MM.1S (cell line): ENCODE data around the gene CWC27.

Experiments
- DNase-seq: peaks from one replicate; pipeline ENCODE4 v3.0.0-alpha.2; 2015
- H2AFZ ChIP-seq: fragments of 300-600 bp; sonication (generic); 2 replicates; pipeline ENCODE4 v1.6.0; 2016; ENCODE audit warnings: antibody characterized with exemption, low read length
- H3F3A ChIP-seq: fragments of 300-600 bp; sonication (generic); 2 replicates; pipeline ENCODE4 v1.6.1; 2016; ENCODE audit warnings: mild to moderate bottlenecking, antibody characterized with exemption, low read length, moderate library complexity, mixed read lengths; ENCODE audit not compliant: insufficient read depth
- H3K27ac ChIP-seq: fragments of 300-600 bp; sonication (generic); 2 replicates; pipeline ENCODE4 v1.5.1; 2016; ENCODE audit warnings: mild to moderate bottlenecking, low read length
- H3K27me3 ChIP-seq: fragments of 300-600 bp; sonication (generic); replicated peaks from 2 replicates; pipeline ENCODE4 v1.6.0; 2016; ENCODE audit warnings: low read length; ENCODE audit not compliant: insufficient read depth
- H3K36me3 ChIP-seq: fragments of 300-600 bp; sonication (generic); replicated peaks from 2 replicates; pipeline ENCODE4 v1.6.1; 2016; ENCODE audit warnings: mild to moderate bottlenecking, low read length, mixed read lengths; ENCODE audit not compliant: insufficient read depth
- H3K4me1 ChIP-seq: fragments of 300-600 bp; sonication (generic); 2 replicates; pipeline ENCODE4 v1.6.1; 2016; ENCODE audit warnings: low read length, mixed read lengths
- H3K4me2 ChIP-seq: fragments of 300-600 bp; sonication (generic); 2 replicates; pipeline ENCODE4 v1.6.0; 2016; ENCODE audit warnings: low read depth, low read length
- H3K4me3 ChIP-seq: fragments of 300-600 bp; sonication (generic); 2 replicates; pipeline ENCODE4 v1.5.1; 2016; ENCODE audit warnings: low read length, mixed read lengths
- H3K79me2 ChIP-seq: fragments of 300-600 bp; sonication (generic); 2 replicates; pipeline ENCODE4 v1.6.1; 2016; ENCODE audit warnings: mixed run types, low read length, mixed read lengths
- H3K9ac ChIP-seq: fragments of 300-600 bp; sonication (generic); 2 replicates; pipeline ENCODE4 v1.6.1; 2016; ENCODE audit warnings: low read length, mixed read lengths
- H3K9me2 ChIP-seq: fragments of 300-600 bp; sonication (generic); replicated peaks from 2 replicates; pipeline ENCODE4 v1.6.1; 2016; ENCODE audit warnings: mild to moderate bottlenecking, low read length, mixed read lengths; ENCODE audit not compliant: insufficient read depth
- H3K9me3 ChIP-seq: fragments of 300-600 bp; sonication (generic); replicated peaks from 2 replicates; pipeline ENCODE4 v1.6.1; 2016; ENCODE audit warnings: mild to moderate bottlenecking, low read length, mixed read lengths; ENCODE audit not compliant: insufficient read depth
- H4K20me1 ChIP-seq: fragments of 300-600 bp; sonication (generic); 2 replicates; pipeline ENCODE4 v1.6.1; 2016; ENCODE audit warnings: mild to moderate bottlenecking, low read length, moderate library complexity, mixed read lengths; ENCODE audit not compliant: insufficient read depth
- EZH2 ChIP-seq: fragments of 300-600 bp; sonication (generic); optimal IDR thresholded peaks from 2 replicates; pipeline ENCODE3; 2017; ENCODE audit warnings: low read depth, mild to moderate bottlenecking, antibody characterized with exemption, low read length, mixed read lengths
- EZH2phosphoT487 ChIP-seq: fragments of 300-600 bp; sonication (generic); IDR thresholded peaks from 2 replicates; pipeline ENCODE4 v1.6.1; 2018; ENCODE audit warnings: antibody characterized with exemption, low read length
- TF ChIP-seq, protein P1 (sequence below): fragments of 300-600 bp; sonication (generic); IDR thresholded peaks from 2 replicates; pipeline ENCODE4 v1.5.1; 2016; ENCODE audit warnings: antibody characterized with exemption, low read length, mixed read lengths

CWC27 gene

GRCh38 chr5:64873441-64873840 is 104.7 kb downstream of the CWC27 start:
- H3K9me3 ChIP-seq, result no peaks in the 10 kb centered on the region
- no peak overlapping the region for H3K9ac ChIP-seq
- TF ChIP-seq EZH2 (no peak), EZH2phosphoT487 (no peak)
- TF ChIP-seq, protein P1, sequence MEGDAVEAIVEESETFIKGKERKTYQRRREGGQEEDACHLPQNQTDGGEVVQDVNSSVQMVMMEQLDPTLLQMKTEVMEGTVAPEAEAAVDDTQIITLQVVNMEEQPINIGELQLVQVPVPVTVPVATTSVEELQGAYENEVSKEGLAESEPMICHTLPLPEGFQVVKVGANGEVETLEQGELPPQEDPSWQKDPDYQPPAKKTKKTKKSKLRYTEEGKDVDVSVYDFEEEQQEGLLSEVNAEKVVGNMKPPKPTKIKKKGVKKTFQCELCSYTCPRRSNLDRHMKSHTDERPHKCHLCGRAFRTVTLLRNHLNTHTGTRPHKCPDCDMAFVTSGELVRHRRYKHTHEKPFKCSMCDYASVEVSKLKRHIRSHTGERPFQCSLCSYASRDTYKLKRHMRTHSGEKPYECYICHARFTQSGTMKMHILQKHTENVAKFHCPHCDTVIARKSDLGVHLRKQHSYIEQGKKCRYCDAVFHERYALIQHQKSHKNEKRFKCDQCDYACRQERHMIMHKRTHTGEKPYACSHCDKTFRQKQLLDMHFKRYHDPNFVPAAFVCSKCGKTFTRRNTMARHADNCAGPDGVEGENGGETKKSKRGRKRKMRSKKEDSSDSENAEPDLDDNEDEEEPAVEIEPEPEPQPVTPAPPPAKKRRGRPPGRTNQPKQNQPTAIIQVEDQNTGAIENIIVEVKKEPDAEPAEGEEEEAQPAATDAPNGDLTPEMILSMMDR, result no peak
- no peaks in the 10 kb centered on the region for H3K36me3 ChIP-seq
- H3K9me2 ChIP-seq, result no peaks in the 10 kb centered on the region
- H3K4me2 ChIP-seq, result no peak overlapping the region
- no peaks in the 10 kb centered on the region for H3K4me1 ChIP-seq
- no peaks in the 10 kb centered on the region for H3F3A ChIP-seq
- no peaks in the 10 kb centered on the region for H3K79me2 ChIP-seq
- no peak overlapping the region for H2AFZ ChIP-seq
- H3K27ac ChIP-seq, result no peak overlapping the region
- H4K20me1 ChIP-seq, result no peaks in the 10 kb centered on the region
- H3K4me3 ChIP-seq, result no peak overlapping the region
- H3K27me3 ChIP-seq, result no peaks in the 10 kb centered on the region
- no peak for DNase-seq

GRCh38 chr5:64874753-64875152 is 106.0 kb downstream of the CWC27 start:
- Histone ChIP-seq H3K9ac (no peak overlapping the region), H3K9me2 (no peaks in the 10 kb centered on the region), H3K4me3 (no peak overlapping the region), H3K9me3 (no peaks in the 10 kb centered on the region), H3K27ac (no peak overlapping the region), H3K79me2 (no peaks in the 10 kb centered on the region), H3F3A (no peaks in the 10 kb centered on the region), H3K4me2 (no peak overlapping the region), H3K27me3 (no peaks in the 10 kb centered on the region), H2AFZ (no peak overlapping the region), H4K20me1 (no peaks in the 10 kb centered on the region), H3K36me3 (no peaks in the 10 kb centered on the region), H3K4me1 (no peaks in the 10 kb centered on the region)
- DNase-seq, result no peak
- TF ChIP-seq, protein P1, result no peak
- TF ChIP-seq EZH2phosphoT487 (no peak), EZH2 (no peak)

GRCh38 chr5:64876203-64876602 is 107.5 kb downstream of the CWC27 start:
- H3K9me2 ChIP-seq, result no peaks in the 10 kb centered on the region
- H3K27ac ChIP-seq, result no peak overlapping the region
- no peaks in the 10 kb centered on the region for H3K79me2 ChIP-seq
- no peak overlapping the region for H2AFZ ChIP-seq
- no peaks in the 10 kb centered on the region for H3K27me3 ChIP-seq
- H3K4me3 ChIP-seq, result no peak overlapping the region
- DNase-seq, result no peak
- TF ChIP-seq EZH2phosphoT487 (no peak), EZH2 (no peak)
- TF ChIP-seq, protein P1, result no peak
- H3F3A ChIP-seq, result no peaks in the 10 kb centered on the region
- no peak overlapping the region for H3K4me2 ChIP-seq
- H3K4me1 ChIP-seq, result no peaks in the 10 kb centered on the region
- H3K9ac ChIP-seq, result no peak overlapping the region
- no peaks in the 10 kb centered on the region for H4K20me1 ChIP-seq
- H3K36me3 ChIP-seq, result no peaks in the 10 kb centered on the region
- H3K9me3 ChIP-seq, result no peaks in the 10 kb centered on the region

DNA sequence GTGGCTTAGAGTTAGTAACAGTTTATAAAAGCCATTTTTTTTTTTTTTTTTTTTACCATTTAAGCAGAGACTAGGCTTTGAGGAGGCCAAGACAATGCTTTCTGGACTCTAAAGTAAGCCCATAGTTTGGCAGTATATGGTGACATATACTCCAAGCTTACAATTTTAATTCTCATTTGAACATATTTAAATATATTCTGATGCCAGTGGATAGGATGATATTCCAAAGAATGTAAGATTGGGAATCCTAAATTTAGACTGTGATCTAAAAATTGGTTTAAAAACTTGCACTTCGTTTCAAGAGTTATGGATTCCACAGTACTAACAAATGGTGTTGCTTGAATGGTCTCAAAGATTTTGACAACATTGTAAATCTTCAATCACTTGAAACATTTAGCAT is 112.1 kb downstream of the CWC27 start:
- H3K9ac ChIP-seq, result no peak overlapping the region
- no peak for TF ChIP-seq EZH2
- TF ChIP-seq, protein P1, result no peak
- no peak for TF ChIP-seq EZH2phosphoT487
- H3K4me3 ChIP-seq, result no peak overlapping the region
- H3K27ac ChIP-seq, result no peak overlapping the region
- H3K36me3 ChIP-seq, result 0 out of 2 replicates have a peak, but pooled peaks cover 3% of the 10 kb centered on the region
- no peaks in the 10 kb centered on the region for H3K79me2 ChIP-seq
- H3K27me3 ChIP-seq, result no peaks in the 10 kb centered on the region
- H3K9me2 ChIP-seq, result no peaks in the 10 kb centered on the region
- no peak overlapping the region for H3K4me2 ChIP-seq
- H2AFZ ChIP-seq, result no peak overlapping the region
- no peaks in the 10 kb centered on the region for H3K4me1 ChIP-seq
- H4K20me1 ChIP-seq, result no peaks in the 10 kb centered on the region
- no peaks in the 10 kb centered on the region for H3F3A ChIP-seq
- DNase-seq, result no peak
- no peaks in the 10 kb centered on the region for H3K9me3 ChIP-seq
